Neuronal stem cell (in vitro differentiated cells): Measurements from ENCODE around the gene TEX19.
"Not testable (repeated sequence)": the region's sequence is repeated elsewhere in the genome, so short reads cannot be mapped to it uniquely, and the experiment has no call there.

ENCODE experiments used
- DNase-seq: peaks from one replicate; pipeline ENCODE4 v3.0.0-alpha.2; 2013; ENCODE audit warnings: low spot score
- H2AFZ ChIP-seq: one replicate; pipeline ENCODE4 v1.6.1; 2013; ENCODE audit warnings: mild to moderate bottlenecking, low read length, inconsistent platforms
- H2AK5ac ChIP-seq: 2 replicates; pipeline ENCODE4 v1.6.1; 2013; ENCODE audit warnings: low read depth, mild to moderate bottlenecking, inconsistent platforms, low read length, moderate library complexity, mixed read lengths
- H2BK120ac ChIP-seq: 2 replicates; pipeline ENCODE4 v1.6.1; 2013; ENCODE audit warnings: low read depth, mild to moderate bottlenecking, inconsistent platforms, low read length, moderate library complexity, mixed read lengths
- H2BK12ac ChIP-seq: one replicate; pipeline ENCODE4 v1.6.1; 2013; ENCODE audit warnings: low read length, inconsistent platforms
- H2BK15ac ChIP-seq: 2 replicates; pipeline ENCODE4 v1.6.1; 2013; ENCODE audit warnings: mild to moderate bottlenecking, low read length, inconsistent platforms, mixed read lengths
- H2BK5ac ChIP-seq: one replicate; pipeline ENCODE4 v1.6.1; 2013; ENCODE audit warnings: inconsistent platforms, mild to moderate bottlenecking, low read length, moderate library complexity
- H3K14ac ChIP-seq: one replicate; pipeline ENCODE4 v1.6.1; 2013; ENCODE audit warnings: low read length, inconsistent platforms
- H3K18ac ChIP-seq: 2 replicates; pipeline ENCODE4 v1.6.1; 2013; ENCODE audit warnings: low read length, inconsistent platforms
- H3K23ac ChIP-seq: 2 replicates; pipeline ENCODE4 v1.6.1; 2013; ENCODE audit warnings: low read depth, mild to moderate bottlenecking, mixed read lengths, low read length, inconsistent platforms; ENCODE audit not compliant: poor library complexity
- H3K27ac ChIP-seq: replicated peaks from 3 replicates; pipeline ENCODE4 v1.5.1; 2013; ENCODE audit warnings: low read length, inconsistent platforms
- H3K27me3 ChIP-seq, 3 experiments: 2 replicates each; pipeline ENCODE4 v1.6.1; 2013; ENCODE audit warnings: low read length in 3 of 3, mild to moderate bottlenecking in 2 of 3, inconsistent platforms in 1 of 3, low read depth in 1 of 3, mixed read lengths in 1 of 3, moderate library complexity in 1 of 3; ENCODE audit not compliant: control insufficient read depth in 3 of 3, insufficient read depth in 3 of 3
- H3K36me3 ChIP-seq, 2 donors: replicated peaks in 1 of 2; 2 replicates each; pipeline ENCODE4 v1.6.1; 2013; ENCODE audit warnings: low read length in 2 of 2; ENCODE audit not compliant: control insufficient read depth in 2 of 2, insufficient read depth in 2 of 2
- H3K4ac ChIP-seq: 2 replicates; pipeline ENCODE4 v1.6.1; 2013; ENCODE audit warnings: inconsistent platforms, mild to moderate bottlenecking, low read length, moderate library complexity
- H3K4me1 ChIP-seq, 2 donors: 1 replicate in 1 of 2; 2 replicates in 1 of 2; pipeline ENCODE4 v1.6.1; 2013; ENCODE audit warnings: low read length in 2 of 2, low read depth in 1 of 2; ENCODE audit not compliant: control insufficient read depth in 2 of 2, insufficient read depth in 1 of 2
- H3K4me2 ChIP-seq: one replicate; pipeline ENCODE4 v1.6.1; 2013; ENCODE audit warnings: mild to moderate bottlenecking, low read length, inconsistent platforms; ENCODE audit not compliant: insufficient read depth, poor library complexity, severe bottlenecking
- H3K4me3 ChIP-seq, 2 donors: 2 replicates each; pipeline ENCODE4 v1.5.1; 2013; ENCODE audit warnings: low read length in 2 of 2, mild to moderate bottlenecking in 2 of 2, inconsistent platforms in 1 of 2, moderate library complexity in 1 of 2
- H3K79me1 ChIP-seq: one replicate; pipeline ENCODE4 v1.6.1; 2013; ENCODE audit warnings: low read depth, mild to moderate bottlenecking, inconsistent platforms, low read length, moderate library complexity
- H3K9ac ChIP-seq: one replicate; pipeline ENCODE4 v1.6.1; 2013; ENCODE audit warnings: mild to moderate bottlenecking, low read depth, low read length, inconsistent platforms; ENCODE audit not compliant: poor library complexity
- H3K9me3 ChIP-seq, 2 donors: replicated peaks in 1 of 2; 2 replicates each; pipeline versions ENCODE3 to v1.6.1; 2013; ENCODE audit warnings: low read length in 2 of 2, mild to moderate bottlenecking in 2 of 2, inconsistent platforms in 1 of 2, low read depth in 1 of 2, mixed read lengths in 1 of 2, moderate library complexity in 1 of 2; ENCODE audit not compliant: control insufficient read depth in 2 of 2, insufficient read depth in 1 of 2
- H4K8ac ChIP-seq: one replicate; pipeline ENCODE4 v1.6.1; 2013; ENCODE audit warnings: low read depth, mild to moderate bottlenecking, inconsistent platforms, low read length, moderate library complexity
- H4K91ac ChIP-seq: one replicate; pipeline ENCODE4 v1.6.1; 2013; ENCODE audit warnings: low read length, low read depth, mild to moderate bottlenecking, inconsistent platforms; ENCODE audit not compliant: poor library complexity
- WGBS, 2 donors: extraction: QIAGEN DNeasy Blood & Tissue Kit; methylation state at CpG; one replicate each; pipeline ENCODE4 v1.1.7; 2013; ENCODE audit warnings: missing lambda C conversion rate in 2 of 2, mixed read lengths in 1 of 2; ENCODE audit not compliant: insufficient read length in 2 of 2, insufficient replicate concordance in 1 of 2; ENCODE audit errors: extremely low coverage in 2 of 2; 5-methylcytosine and 5-hydroxymethylcytosine counted together

TEX19 gene

GRCh38 chr17:82380860-82381702 is 22.0 kb downstream of the TEX19 start:
- H3K9ac ChIP-seq, result no peak overlapping the region
- H3K79me1 ChIP-seq, result no peaks in the 10 kb centered on the region
- no peak overlapping the region for H2AK5ac ChIP-seq
- H2AFZ ChIP-seq, result no peak overlapping the region
- H4K91ac ChIP-seq, result no peak overlapping the region
- H2BK12ac ChIP-seq, result no peak overlapping the region
- no peak overlapping the region for H4K8ac ChIP-seq
- H3K9me3 ChIP-seq, result no peaks in the 10 kb centered on the region
- H2BK5ac ChIP-seq, result no peak overlapping the region
- H3K4me3 ChIP-seq, result no peak overlapping the region
- H2BK120ac ChIP-seq, result no peak overlapping the region
- peak overlapping the region; percentile 28 for H3K14ac ChIP-seq
- H3K27me3 ChIP-seq, result peaks cover 0 to 2% (median 0%) of the 10 kb centered on the region in 3 experiments
- H3K27ac ChIP-seq, result no peak overlapping the region
- no CpG with 5 or more reads among the region's 23 CpGs for WGBS, 2 donors
- H3K4me1 ChIP-seq, result peaks cover 15 to 26% of the 10 kb centered on the region in 2 donors
- peak overlapping the region; percentile 22 for H3K23ac ChIP-seq
- peak overlapping the region; percentile 1 for H3K18ac ChIP-seq
- H3K36me3 ChIP-seq, result no peaks in the 10 kb centered on the region
- H2BK15ac ChIP-seq, result no peak overlapping the region
- H3K4ac ChIP-seq, result no peak overlapping the region
- DNase-seq, result no peak
- no peak overlapping the region for H3K4me2 ChIP-seq

- H2BK5ac ChIP-seq, result not testable (repeated sequence)
- H3K14ac ChIP-seq, result peak overlapping the region; percentile 28
Observed at GRCh38 chr17:82381703-82382009, 22.6 kb downstream of the TEX19 start.

GRCh38 chr17:82382220-82382932 is 23.3 kb downstream of the TEX19 start:
- Histone ChIP-seq H3K4me1 (peaks cover 17 to 25% of the 10 kb centered on the region in 2 donors), H2AK5ac (peak overlapping the region; percentile 84), H3K23ac (peak overlapping the region; percentile 55), H2BK15ac (peak overlapping the region; percentile 81)
- not testable (repeated sequence) for H3K4me2 ChIP-seq, H3K14ac ChIP-seq, H2AFZ ChIP-seq, H3K27me3 ChIP-seq, H3K79me1 ChIP-seq, H3K9ac ChIP-seq, H3K9me3 ChIP-seq, H3K4me3 ChIP-seq, H4K8ac ChIP-seq, H2BK120ac ChIP-seq, H3K27ac ChIP-seq, H4K91ac ChIP-seq, H2BK12ac ChIP-seq, H3K4ac ChIP-seq, H3K36me3 ChIP-seq, H3K18ac ChIP-seq, H2BK5ac ChIP-seq, DNase-seq
- no CpG with 5 or more reads among the region's 21 CpGs for WGBS, 2 donors

More at GRCh38 chr17:82381703-82382009, 22.6 kb downstream of the TEX19 start:
- not testable (repeated sequence) for H3K27ac ChIP-seq, H2AFZ ChIP-seq, H3K4ac ChIP-seq, H4K8ac ChIP-seq, H3K36me3 ChIP-seq, H3K9ac ChIP-seq, H3K9me3 ChIP-seq, H3K27me3 ChIP-seq, H2AK5ac ChIP-seq, DNase-seq, H2BK15ac ChIP-seq, H3K79me1 ChIP-seq, H4K91ac ChIP-seq, H2BK120ac ChIP-seq, H3K4me2 ChIP-seq, H2BK12ac ChIP-seq, H3K4me3 ChIP-seq
- no CpG with 5 or more reads among the region's 10 CpGs for WGBS, 2 donors
- Histone ChIP-seq H3K4me1 (peaks cover 17 to 25% of the 10 kb centered on the region in 2 donors), H3K23ac (peak overlapping the region; percentile 22), H3K18ac (peak overlapping the region; percentile 1)

- H4K91ac ChIP-seq, result no peak overlapping the region
- H3K9me3 ChIP-seq, result no peaks in the 10 kb centered on the region
- H2AFZ ChIP-seq, result no peak overlapping the region
- H2BK120ac ChIP-seq, result no peak overlapping the region
- no peak overlapping the region for H3K27ac ChIP-seq
- H3K18ac ChIP-seq, result peak overlapping the region; percentile 64
- no peak overlapping the region for H2BK5ac ChIP-seq
- peak overlapping the region; percentile 81 for H2BK15ac ChIP-seq
- peaks cover 17 to 25% of the 10 kb centered on the region in 2 donors for H3K4me1 ChIP-seq
- no peak overlapping the region for H3K4ac ChIP-seq
- peak overlapping the region; percentile 90 for H2BK12ac ChIP-seq
- H3K36me3 ChIP-seq, result no peaks in the 10 kb centered on the region
- peak overlapping the region; percentile 55 for H3K23ac ChIP-seq
- H3K14ac ChIP-seq, result no peak overlapping the region
- peaks cover 0 to 2% (median 0%) of the 10 kb centered on the region in 3 experiments for H3K27me3 ChIP-seq
- no peaks in the 10 kb centered on the region for H3K79me1 ChIP-seq
- DNase-seq, result no peak
- H2AK5ac ChIP-seq, result peak overlapping the region; percentile 84
- no peak overlapping the region for H3K4me2 ChIP-seq
- no peak overlapping the region for H3K9ac ChIP-seq
- H4K8ac ChIP-seq, result no peak overlapping the region
- WGBS, 2 donors, result no CpG with 5 or more reads among the region's 11 CpGs
- H3K4me3 ChIP-seq, result no peak overlapping the region
Observed at GRCh38 chr17:82382933-82383255, 23.8 kb downstream of the TEX19 start.
